GM06990 (cell line): ENCODE data around the gene ABCG4.

Source experiments
- DNase-seq: peaks from one replicate; pipeline ENCODE4 v3.0.0-alpha.2; 2011; ENCODE audit not compliant: insufficient read length; ENCODE audit errors: extremely low read depth
- H3K27me3 ChIP-seq: replicated peaks from 2 replicates; pipeline ENCODE4 v1.6.0; 2011; ENCODE audit warnings: low read length; ENCODE audit not compliant: control insufficient read depth, insufficient read depth
- H3K36me3 ChIP-seq: 2 replicates; pipeline ENCODE4 v1.5.1; 2011; ENCODE audit warnings: low read length; ENCODE audit not compliant: control insufficient read depth, insufficient read depth
- H3K4me3 ChIP-seq: replicated peaks from 2 replicates; pipeline ENCODE4 v1.5.1; 2011; ENCODE audit warnings: low read depth, mild to moderate bottlenecking, control low read depth, low read length
- TF ChIP-seq, protein P1 (sequence below): IDR thresholded peaks from 2 replicates; pipeline ENCODE4 v1.5.1; 2011; ENCODE audit warnings: low read length, control low read depth, mild to moderate bottlenecking, inconsistent platforms; ENCODE audit not compliant: insufficient read depth, poor library complexity, severe bottlenecking

ABCG4 gene

DNA sequence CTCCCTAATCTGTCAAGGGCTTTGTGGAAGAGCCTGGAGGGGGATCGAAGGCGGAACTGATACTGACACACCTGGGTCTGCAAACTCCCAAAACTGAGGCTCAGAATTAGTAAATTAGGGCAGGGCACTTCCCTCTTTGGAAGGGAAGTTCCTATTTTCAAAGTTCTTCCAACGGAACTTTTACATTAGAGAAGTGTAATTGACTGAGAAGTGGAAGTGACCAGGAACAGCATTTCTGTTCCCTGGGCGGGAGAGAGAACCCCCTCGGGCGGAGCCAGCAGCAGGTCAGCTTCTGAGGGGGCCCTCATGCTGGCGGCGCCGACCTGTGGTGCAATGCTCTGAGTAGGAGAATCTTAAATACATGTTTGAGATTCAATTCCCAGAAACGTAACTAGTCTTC, 56.2 kb downstream of the ABCG4 start:
- TF ChIP-seq, protein P1, sequence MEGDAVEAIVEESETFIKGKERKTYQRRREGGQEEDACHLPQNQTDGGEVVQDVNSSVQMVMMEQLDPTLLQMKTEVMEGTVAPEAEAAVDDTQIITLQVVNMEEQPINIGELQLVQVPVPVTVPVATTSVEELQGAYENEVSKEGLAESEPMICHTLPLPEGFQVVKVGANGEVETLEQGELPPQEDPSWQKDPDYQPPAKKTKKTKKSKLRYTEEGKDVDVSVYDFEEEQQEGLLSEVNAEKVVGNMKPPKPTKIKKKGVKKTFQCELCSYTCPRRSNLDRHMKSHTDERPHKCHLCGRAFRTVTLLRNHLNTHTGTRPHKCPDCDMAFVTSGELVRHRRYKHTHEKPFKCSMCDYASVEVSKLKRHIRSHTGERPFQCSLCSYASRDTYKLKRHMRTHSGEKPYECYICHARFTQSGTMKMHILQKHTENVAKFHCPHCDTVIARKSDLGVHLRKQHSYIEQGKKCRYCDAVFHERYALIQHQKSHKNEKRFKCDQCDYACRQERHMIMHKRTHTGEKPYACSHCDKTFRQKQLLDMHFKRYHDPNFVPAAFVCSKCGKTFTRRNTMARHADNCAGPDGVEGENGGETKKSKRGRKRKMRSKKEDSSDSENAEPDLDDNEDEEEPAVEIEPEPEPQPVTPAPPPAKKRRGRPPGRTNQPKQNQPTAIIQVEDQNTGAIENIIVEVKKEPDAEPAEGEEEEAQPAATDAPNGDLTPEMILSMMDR, result no peak
- DNase-seq, result no peak
- no peaks in the 10 kb centered on the region for H3K27me3 ChIP-seq
- no peak overlapping the region; the same call in 1 of the 2 replicates for H3K4me3 ChIP-seq
- H3K36me3 ChIP-seq, result no peaks in the 10 kb centered on the region; the same call in 1 of the 2 replicates

DNA sequence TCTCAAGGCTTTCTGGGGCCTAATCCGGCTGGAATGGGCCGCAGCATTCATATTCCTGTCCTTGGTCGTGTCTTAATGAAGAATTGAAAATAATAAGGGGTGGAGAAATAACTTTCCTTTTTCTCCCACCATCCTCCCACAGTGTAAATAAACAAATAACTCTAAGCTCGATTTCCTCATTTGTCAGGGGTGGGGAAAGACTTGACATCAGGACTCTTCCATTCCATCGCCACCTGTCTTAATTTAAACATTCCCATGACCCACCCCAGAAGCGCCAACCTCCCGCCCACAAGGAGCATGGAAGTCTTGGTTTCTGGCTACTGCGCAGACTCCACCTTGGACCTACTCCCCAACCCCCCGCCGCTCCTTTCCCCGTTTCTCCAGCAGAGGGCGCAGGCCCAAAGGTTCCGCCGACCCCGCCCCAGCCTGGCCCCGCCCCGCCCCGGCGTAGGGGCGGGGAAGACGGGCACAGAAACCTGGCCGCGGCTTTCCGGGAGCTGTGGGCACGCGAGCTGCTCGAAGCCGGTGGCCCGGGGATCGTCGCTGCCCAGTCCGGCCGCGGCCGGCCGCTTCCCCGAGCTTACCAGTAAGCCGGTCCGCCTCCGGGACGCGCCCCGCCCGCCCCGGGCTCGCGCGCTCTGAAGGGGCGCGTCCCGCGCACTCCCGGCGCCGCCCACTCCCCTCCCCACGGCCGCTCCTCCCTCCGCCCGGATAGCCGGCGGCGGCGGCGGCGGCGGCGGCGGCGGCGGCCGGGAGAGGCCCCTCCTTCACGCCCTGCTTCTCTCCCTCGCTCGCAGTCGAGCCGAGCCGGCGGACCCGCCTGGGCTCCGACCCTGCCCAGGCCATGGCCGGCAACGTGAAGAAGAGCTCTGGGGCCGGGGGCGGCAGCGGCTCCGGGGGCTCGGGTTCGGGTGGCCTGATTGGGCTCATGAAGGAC, 57.0 kb downstream of the ABCG4 start, which contains the start of gene CBL:
Gene CBL (plus strand): TSS at position 766 of the 937 bp plus-strand sequence. CDS start 79 bp downstream, at position 845.
- peak; percentile 90 for DNase-seq
- TF ChIP-seq, protein P1, result peak; percentile 97
- no peaks in the 10 kb centered on the region for H3K27me3 ChIP-seq
- no peaks in the 10 kb centered on the region; the same call in 1 of the 2 replicates for H3K36me3 ChIP-seq
- H3K4me3 ChIP-seq, result peak within 1 kb of the TSS; percentile 97

DNA sequence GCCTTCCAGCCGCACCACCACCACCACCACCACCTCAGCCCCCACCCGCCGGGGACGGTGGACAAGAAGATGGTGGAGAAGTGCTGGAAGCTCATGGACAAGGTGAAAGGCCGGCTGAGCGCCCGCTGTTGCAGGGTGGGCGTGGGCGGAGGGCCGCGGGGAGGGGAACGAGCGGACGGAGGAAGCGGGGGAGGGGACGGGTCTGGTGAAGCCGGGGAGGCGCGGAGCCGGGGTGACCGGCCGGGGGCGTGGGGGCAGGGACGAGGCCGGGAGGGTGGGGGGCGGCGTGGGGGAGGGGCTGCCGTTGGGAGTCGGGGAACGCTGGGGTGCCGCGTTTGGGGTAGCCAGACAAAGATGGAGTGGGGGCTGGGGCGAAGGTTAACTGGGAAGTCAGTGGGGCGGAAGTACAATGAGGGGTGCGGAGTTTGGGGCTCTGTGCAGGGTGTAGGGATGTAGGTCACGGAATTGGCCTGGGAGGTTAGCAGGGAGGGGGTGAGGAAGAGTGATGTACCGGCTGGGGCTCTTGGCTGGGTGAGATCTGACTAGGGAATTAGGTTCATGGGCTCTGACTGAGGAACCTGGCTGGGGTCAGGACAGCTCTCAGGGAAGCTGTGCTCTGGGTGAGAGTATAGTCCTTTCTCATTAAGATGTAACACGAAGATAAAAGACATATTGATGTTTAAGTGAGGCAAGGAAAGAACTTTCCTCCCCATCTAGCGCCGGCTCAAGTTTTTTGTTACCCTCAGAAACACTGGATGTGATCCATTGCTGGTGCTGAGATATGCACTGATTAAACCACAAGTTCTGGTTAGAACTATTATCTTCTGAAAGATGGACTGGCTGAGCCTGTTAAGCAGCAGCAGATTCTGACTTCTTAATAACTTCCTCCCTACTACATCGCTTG, 57.9 kb downstream of the ABCG4 start:
- TF ChIP-seq, protein P1, result no peak
- DNase-seq, result peak; percentile 36

DNA sequence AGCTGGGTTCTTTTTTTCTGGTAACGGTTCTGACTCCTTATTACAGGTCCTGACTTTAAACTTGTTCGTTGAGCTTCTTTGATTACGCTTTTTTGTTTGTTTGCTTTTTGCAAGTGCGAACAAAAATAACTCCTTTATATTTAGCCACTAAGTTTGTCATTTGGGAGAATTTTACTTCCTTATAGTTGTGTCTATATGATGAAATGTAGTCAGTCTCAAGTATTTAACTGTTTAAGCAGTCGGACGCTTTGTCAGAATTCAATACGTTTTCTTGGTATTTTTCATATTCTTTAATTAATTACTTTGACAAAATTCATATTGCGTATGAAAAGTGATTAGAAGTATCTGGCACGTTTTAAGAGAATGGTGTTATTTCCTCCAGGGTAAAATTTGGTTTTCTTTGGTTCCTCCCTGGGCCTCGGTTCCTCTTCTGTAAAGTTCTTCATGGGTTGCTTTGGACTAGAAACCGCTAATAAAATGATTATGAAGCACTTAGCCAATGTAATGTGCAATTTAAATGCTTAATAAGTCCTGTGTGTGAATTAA, 58.6 kb downstream of the ABCG4 start:
- peak overlapping the region; percentile 97 for H3K4me3 ChIP-seq
- no peaks in the 10 kb centered on the region; the same call in 1 of the 2 replicates for H3K36me3 ChIP-seq
- TF ChIP-seq, protein P1, result no peak
- no peak for DNase-seq
- H3K27me3 ChIP-seq, result no peaks in the 10 kb centered on the region

More for the DNA sequence above, 57.9 kb downstream of the ABCG4 start:
- H3K27me3 ChIP-seq, result no peaks in the 10 kb centered on the region
- peak overlapping the region; percentile 97 for H3K4me3 ChIP-seq
- no peaks in the 10 kb centered on the region; the same call in 1 of the 2 replicates for H3K36me3 ChIP-seq

DNA sequence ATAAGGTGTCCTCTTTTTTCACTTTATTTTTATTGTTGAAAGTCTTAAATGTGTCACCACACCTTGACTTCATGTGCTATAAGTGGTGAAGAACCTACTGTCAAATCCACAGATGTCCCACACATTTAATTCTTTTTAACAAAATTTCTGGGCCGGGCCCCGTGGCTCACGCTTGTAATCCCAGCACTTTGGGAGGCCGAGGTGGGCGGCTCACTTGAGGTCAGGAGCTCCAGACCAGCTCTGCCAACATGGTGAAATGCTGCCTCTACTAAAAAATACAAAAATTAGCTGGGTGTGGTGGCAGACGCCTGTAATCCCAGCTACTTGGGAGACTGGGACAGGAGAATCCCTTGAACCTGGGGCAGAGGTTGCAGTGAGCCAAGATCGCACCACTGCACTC, 60.3 kb downstream of the ABCG4 start:
- H3K4me3 ChIP-seq, result no peak overlapping the region
- TF ChIP-seq, protein P1, result no peak

More for the DNA sequence above, 60.3 kb downstream of the ABCG4 start:
- Histone ChIP-seq H3K36me3 (no peaks in the 10 kb centered on the region; the same call in 1 of the 2 replicates), H3K27me3 (no peaks in the 10 kb centered on the region)
- DNase-seq, result no peak
